ENCODE measurements around the gene GLIS1.

- TF ChIP-seq POLR2A (IDR thresholded peaks at IDR 0.05) (no peak), CTCF (IDR thresholded peaks at IDR 0.05) (no peak), EP300 (IDR thresholded peaks at IDR 0.05) (no peak)
Observed at GRCh38 chr1:53654216-53655210, 84.5 kb downstream of the GLIS1 start.
